Measurements from ENCODE around the gene ADAM11. TPM values are rescaled to one million over a fixed set of nuclear protein-coding genes. Genes with fewer than 3 reads are reported as not detected.
"Not testable (repeated sequence)": the region's sequence is repeated elsewhere in the genome, so short reads cannot be mapped to it uniquely, and the experiment has no call there.

The ADAM11 gene
- total RNA-seq, 2 donors from 2014 or later: 1.9 to 3.5 TPM

GRCh38 chr17:44820631-44821212 is 61.9 kb downstream of the ADAM11 start:
- Mint-ChIP-seq H3K9me3 (no peaks in the 10 kb centered on the region), H3K36me3 (ENCODE audit: low read depth) (peaks cover 27% of the 10 kb centered on the region), H3K4me3 (no peak overlapping the region), H3K27me3 (ENCODE audit: insufficient read depth) (no peaks in the 10 kb centered on the region), H3K27ac (no peak overlapping the region), H3K4me1 (no peaks in the 10 kb centered on the region)
- H3K27me3 ChIP-seq (ENCODE audit: control insufficient read depth, insufficient read depth, low read length, poor library complexity, severe bottlenecking): no peaks in the 10 kb centered on the region
- no peak overlapping the region for H3K4me3 ChIP-seq (ENCODE audit: low read length)
- no peaks in the 10 kb centered on the region for H3K9me3 ChIP-seq (ENCODE audit: control insufficient read depth, low read length)
- peaks cover 33% of the 10 kb centered on the region for H3K36me3 ChIP-seq (ENCODE audit: control insufficient read depth, insufficient read depth, low read length)
- 80 to 89% methylated on average over 4 to 7 of the region's 7 CpGs for WGBS, 2 experiments (ENCODE audit: insufficient coverage in 1 of 2, insufficient read length in 1 of 2)
- no peak for DNase-seq
- no peaks in the 10 kb centered on the region for H3K4me1 ChIP-seq (ENCODE audit: control insufficient read depth, insufficient read depth, low read length)
- H3K9ac ChIP-seq (ENCODE audit: extremely low read depth, low read length, poor library complexity, severe bottlenecking): no peak overlapping the region
- TF ChIP-seq CTCF (conservative IDR thresholded peaks at IDR 0.05): no peak
- H3K27ac ChIP-seq (ENCODE audit: low read depth, low read length): no peak overlapping the region

GRCh38 chr17:44825236-44825635 is 66.4 kb downstream of the ADAM11 start:
- 94 to 100% methylated on average over 7 to 9 of the region's 9 CpGs for WGBS, 2 experiments (ENCODE audit: insufficient coverage in 1 of 2, insufficient read length in 1 of 2)
- H3K27ac ChIP-seq (ENCODE audit: low read depth, low read length); H3K9me3 Mint-ChIP-seq; H3K4me3 ChIP-seq (ENCODE audit: low read length); H3K9ac ChIP-seq (ENCODE audit: extremely low read depth, low read length, poor library complexity, severe bottlenecking); H3K27me3 ChIP-seq (ENCODE audit: control insufficient read depth, insufficient read depth, low read length, poor library complexity, severe bottlenecking); H3K27ac Mint-ChIP-seq; H3K4me3 Mint-ChIP-seq; H3K27me3 Mint-ChIP-seq (ENCODE audit: insufficient read depth); H3K4me1 ChIP-seq (ENCODE audit: control insufficient read depth, insufficient read depth, low read length); DNase-seq; H3K9me3 ChIP-seq (ENCODE audit: control insufficient read depth, low read length); H3K4me1 Mint-ChIP-seq: not testable (repeated sequence)
- peaks cover 15% of the 10 kb centered on the region for H3K36me3 Mint-ChIP-seq (ENCODE audit: low read depth)
- H3K36me3 ChIP-seq (ENCODE audit: control insufficient read depth, insufficient read depth, low read length): peaks cover 23% of the 10 kb centered on the region

GRCh38 chr17:44826123-44826790 is 67.5 kb downstream of the ADAM11 start:
- Histone ChIP-seq H3K27ac (ENCODE audit: low read depth, low read length) (no peak overlapping the region), H3K4me1 (ENCODE audit: control insufficient read depth, insufficient read depth, low read length) (peaks cover 9% of the 10 kb centered on the region), H3K27me3 (ENCODE audit: control insufficient read depth, insufficient read depth, low read length, poor library complexity, severe bottlenecking) (no peaks in the 10 kb centered on the region), H3K9me3 (ENCODE audit: control insufficient read depth, low read length) (no peaks in the 10 kb centered on the region), H3K4me3 (ENCODE audit: low read length) (no peak overlapping the region), H3K9ac (ENCODE audit: extremely low read depth, low read length, poor library complexity, severe bottlenecking) (no peak overlapping the region), H3K36me3 (ENCODE audit: control insufficient read depth, insufficient read depth, low read length) (peaks cover 14% of the 10 kb centered on the region)
- Mint-ChIP-seq H3K36me3 (ENCODE audit: low read depth) (peaks cover 9% of the 10 kb centered on the region), H3K4me1 (peaks cover 15% of the 10 kb centered on the region), H3K4me3 (no peak overlapping the region), H3K27me3 (ENCODE audit: insufficient read depth) (no peaks in the 10 kb centered on the region), H3K9me3 (no peaks in the 10 kb centered on the region), H3K27ac (no peak overlapping the region)
- no peak for TF ChIP-seq CTCF (conservative IDR thresholded peaks at IDR 0.05)
- WGBS, 2 experiments (ENCODE audit: insufficient coverage in 1 of 2, insufficient read length in 1 of 2): 97 to 98% methylated on average over 14 of the region's 15 CpGs
- DNase-seq: no peak
